A673 (cell line): ENCODE measurements around the gene HELT.

Source experiments
- EZH2 ChIP-seq: fragments of 200-600 bp; sonication (generic); IDR thresholded peaks from 2 replicates; pipeline ENCODE4 v1.6.1; 2017; ENCODE audit warnings: borderline replicate concordance, low read depth, mild to moderate bottlenecking, mixed read lengths, antibody characterized with exemption, low read length; ENCODE audit not compliant: poor library complexity, severe bottlenecking
- TF ChIP-seq, protein P1 (sequence below): fragments of 300-800, 200-600 bp; sonication (generic); conservative IDR thresholded peaks from 2 replicates; pipeline ENCODE4 v1.5.1; 2017; ENCODE audit warnings: low read depth, mild to moderate bottlenecking, antibody characterized with exemption, low read length, moderate library complexity, mixed read lengths

DNA sequence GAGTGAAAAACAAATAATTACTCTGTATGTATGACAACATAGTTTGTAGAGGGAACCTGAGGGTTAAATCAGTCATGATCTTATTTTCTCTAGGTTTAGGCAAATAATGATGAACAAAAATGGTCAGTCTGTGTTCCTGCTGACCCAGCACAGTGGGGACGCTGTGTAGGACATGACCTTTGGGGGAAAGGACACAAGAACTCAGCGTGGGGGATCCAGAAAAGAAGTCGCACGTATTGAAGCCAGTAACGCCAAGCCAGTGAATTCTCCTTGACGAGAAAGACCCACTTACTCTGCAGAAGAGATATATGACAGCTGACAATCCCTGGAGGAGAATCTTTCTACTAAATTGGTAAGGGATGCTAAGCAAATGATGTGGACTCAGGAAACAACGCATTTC, 36.6 kb downstream of the HELT start:
- TF ChIP-seq, protein P1, sequence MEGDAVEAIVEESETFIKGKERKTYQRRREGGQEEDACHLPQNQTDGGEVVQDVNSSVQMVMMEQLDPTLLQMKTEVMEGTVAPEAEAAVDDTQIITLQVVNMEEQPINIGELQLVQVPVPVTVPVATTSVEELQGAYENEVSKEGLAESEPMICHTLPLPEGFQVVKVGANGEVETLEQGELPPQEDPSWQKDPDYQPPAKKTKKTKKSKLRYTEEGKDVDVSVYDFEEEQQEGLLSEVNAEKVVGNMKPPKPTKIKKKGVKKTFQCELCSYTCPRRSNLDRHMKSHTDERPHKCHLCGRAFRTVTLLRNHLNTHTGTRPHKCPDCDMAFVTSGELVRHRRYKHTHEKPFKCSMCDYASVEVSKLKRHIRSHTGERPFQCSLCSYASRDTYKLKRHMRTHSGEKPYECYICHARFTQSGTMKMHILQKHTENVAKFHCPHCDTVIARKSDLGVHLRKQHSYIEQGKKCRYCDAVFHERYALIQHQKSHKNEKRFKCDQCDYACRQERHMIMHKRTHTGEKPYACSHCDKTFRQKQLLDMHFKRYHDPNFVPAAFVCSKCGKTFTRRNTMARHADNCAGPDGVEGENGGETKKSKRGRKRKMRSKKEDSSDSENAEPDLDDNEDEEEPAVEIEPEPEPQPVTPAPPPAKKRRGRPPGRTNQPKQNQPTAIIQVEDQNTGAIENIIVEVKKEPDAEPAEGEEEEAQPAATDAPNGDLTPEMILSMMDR = no peak
- no peak for TF ChIP-seq EZH2
